ENCODE data around the gene TMC1. TPM values are rescaled to one million over a fixed set of nuclear protein-coding genes. Genes with fewer than 3 reads are reported as not detected.
A peak's percentile ranks its signal among the peaks of the same experiment; 100 is the strongest.

TMC1 gene
- total and polyA plus RNA-seq, 2 of the 8 experiments (the other 6 are each of a cell fraction or from before 2014, with no cell fraction given) = 0.95 to 0.98 TPM

DNA sequence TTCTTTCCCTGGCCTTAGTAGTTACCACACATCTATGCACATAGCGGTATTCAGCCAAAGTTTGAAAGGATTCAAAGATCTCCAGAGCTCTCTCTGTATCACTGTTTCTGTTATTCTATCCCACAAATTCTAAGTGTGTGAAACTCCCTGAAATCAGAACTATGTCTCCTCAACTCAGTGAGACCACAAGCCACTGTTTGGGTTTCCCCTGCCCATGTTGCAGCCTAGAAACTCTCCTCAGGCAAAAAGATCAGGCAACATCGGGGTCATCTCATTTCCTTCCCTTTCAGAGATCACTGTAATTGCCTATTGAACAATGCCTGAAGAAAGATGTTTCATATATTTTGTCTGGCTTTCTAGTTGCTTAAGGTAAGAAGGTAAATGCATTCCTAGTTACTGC, 135.6 kb downstream of the TMC1 start:
- CTCF ChIA-PET (ENCODE audit: partially characterized antibody) = interaction anchor here (1.2 kb wide), 1 partner anchor 33 kb away, joined by 3 read pairs; no protein-coding TSS in a partner anchor
- peak; percentile 7 for FAIRE-seq
- no peak for TF ChIP-seq GTF2F1 (IDR thresholded peaks at IDR 0.05; ENCODE audit: borderline replicate concordance, low read depth, low read length)
- no peak for TF ChIP-seq RXRA (IDR thresholded peaks at IDR 0.05; ENCODE audit: insufficient read depth, low read depth, low read length)
- TF ChIP-seq HDAC2 (IDR thresholded peaks at IDR 0.05; ENCODE audit: borderline replicate concordance in 1 of 2, low read depth in 2 of 2, low read length in 2 of 2) = no peak
- no peak for TF ChIP-seq CREB1 (IDR thresholded peaks at IDR 0.05)

More for the DNA sequence above, 135.6 kb downstream of the TMC1 start:
- H3K36me3 ChIP-seq (ENCODE audit: control insufficient read depth in 2 of 4, insufficient read depth in 4 of 4, low read length in 3 of 4) = no peaks in the 10 kb centered on the region
- no peak overlapping the region for H3K4ac ChIP-seq (replicated peaks; ENCODE audit: insufficient read length, low read depth, low read length)
- H3K56ac ChIP-seq (replicated peaks; ENCODE audit: insufficient read length, low read depth, low read length) = no peak overlapping the region
- no peak overlapping the region for H3K4me3 ChIP-seq (ENCODE audit: extremely low read depth in 1 of 4, insufficient read depth in 2 of 4, low read depth in 3 of 4, low read length in 4 of 4)
- H3K23me2 ChIP-seq (ENCODE audit: low read depth, low read length) = no peaks in the 10 kb centered on the region
- no peak overlapping the region for H4K8ac ChIP-seq (ENCODE audit: extremely low read depth, insufficient read depth, low read length)
- no peak overlapping the region for H3K4me2 ChIP-seq (ENCODE audit: insufficient read depth in 1 of 2, low read depth in 2 of 2, low read length in 2 of 2)
- no peak overlapping the region for H2AK5ac ChIP-seq (ENCODE audit: low read depth, low read length)
- no peaks in the 10 kb centered on the region for H3K4me1 ChIP-seq (replicated peaks in 1 of 4; ENCODE audit: control insufficient read depth in 3 of 4, insufficient read depth in 4 of 4, low read length in 3 of 4)
- H2BK12ac ChIP-seq (ENCODE audit: low read depth, low read length) = 0 out of 2 replicates have a peak overlapping the region, but pooled peaks have one; percentile 30
- no peak overlapping the region for H2BK120ac ChIP-seq (replicated peaks; ENCODE audit: low read depth, low read length)
- no peak overlapping the region for H2BK20ac ChIP-seq (ENCODE audit: low read length)
- H3K27ac ChIP-seq (ENCODE audit: low read depth, low read length) = no peak overlapping the region
- H3K79me1 ChIP-seq (ENCODE audit: low read depth, low read length) = no peaks in the 10 kb centered on the region
- no peak overlapping the region for H4K5ac ChIP-seq (ENCODE audit: insufficient read length, low read depth, low read length)
- H3K14ac ChIP-seq (ENCODE audit: insufficient read length) = no peak overlapping the region
- H4K91ac ChIP-seq (replicated peaks; ENCODE audit: insufficient read length, low read length) = no peak overlapping the region
- DNase-seq (ENCODE audit: low read depth in 1 of 2, low spot score in 2 of 2) = no peak
- POLR2A ChIA-PET (ENCODE audit: partially characterized antibody) = interaction anchor here (0.6 kb wide), 1 partner anchor 130 kb away, joined by 3 read pairs; no protein-coding TSS in a partner anchor
- H3K79me2 ChIP-seq (ENCODE audit: control insufficient read depth in 1 of 2, insufficient read depth in 2 of 2, low read length in 2 of 2) = no peaks in the 10 kb centered on the region
- 88% methylated on average over 2 of the region's 2 CpGs; no CpG with 5 or more reads in 1 of the 2 experiments for WGBS, 2 experiments (ENCODE audit: extremely low coverage in 1 of 2, insufficient coverage in 1 of 2, insufficient read length in 1 of 2, insufficient replicate concordance in 2 of 2, low coverage in 1 of 2, low lambda C conversion rate in 2 of 2, missing lambda C conversion rate in 1 of 2)
- H3K18ac ChIP-seq (ENCODE audit: extremely low read depth, low read length) = no peak overlapping the region
- H2AFZ ChIP-seq (ENCODE audit: low read length) = peak overlapping the region; percentile 73
- H3K23ac ChIP-seq (ENCODE audit: insufficient read length) = no peak overlapping the region
- H3K9ac ChIP-seq (replicated peaks in 1 of 4; ENCODE audit: extremely low read depth in 1 of 4, low read depth in 3 of 4, low read length in 3 of 4) = no peak overlapping the region
- no peak overlapping the region for H2BK15ac ChIP-seq (ENCODE audit: low read length)
- H3K9me3 ChIP-seq (ENCODE audit: insufficient read depth in 2 of 2, low read depth in 1 of 2, low read length in 1 of 2) = no peaks in the 10 kb centered on the region
- no peaks in the 10 kb centered on the region for H4K20me1 ChIP-seq (replicated peaks in 1 of 2; ENCODE audit: control insufficient read depth in 1 of 2, insufficient read depth in 2 of 2, low read length in 2 of 2)
- H2BK5ac ChIP-seq (ENCODE audit: low read depth, low read length) = no peak overlapping the region
- H3K27me3 ChIP-seq (replicated peaks in 1 of 4; ENCODE audit: control insufficient read depth in 3 of 4, extremely low read depth in 1 of 4, insufficient read depth in 3 of 4, low read length in 3 of 4) = no peaks in the 10 kb centered on the region

Data from H1 (cell line).